Activated CD8-positive, alpha-beta memory T cell treated with anti-CD3 and anti-CD28 coated beads for 24 hours (primary cell): ENCODE data around the gene TBC1D1.

Experiments used
- DNase-seq: peaks from one replicate; pipeline ENCODE4 v3.0.0-alpha.2; 2020

Gene TBC1D1

GRCh38 chr4:38132843-38133662 lies 242.2 kb downstream of the TBC1D1 start:
- no peak for DNase-seq

- no peak for DNase-seq
These were observed 243.0 kb downstream of the TBC1D1 start for GRCh38 chr4:38133711-38134480.

GRCh38 chr4:38135201-38135600 lies 244.3 kb downstream of the TBC1D1 start:
- DNase-seq, result no peak

GRCh38 chr4:38136604-38137003 lies 245.7 kb downstream of the TBC1D1 start:
- DNase-seq, result no peak

- DNase-seq, result no peak
These were observed 246.2 kb downstream of the TBC1D1 start for GRCh38 chr4:38137080-38137479.

- DNase-seq, result no peak
These were observed 247.5 kb downstream of the TBC1D1 start for GRCh38 chr4:38138363-38138762.

- DNase-seq, result no peak
These were observed 248.3 kb downstream of the TBC1D1 start for GRCh38 chr4:38139187-38139586.

- no peak for DNase-seq
These were observed 249.8 kb downstream of the TBC1D1 start for GRCh38 chr4:38140643-38141203.

GRCh38 chr4:38141808-38142500 lies 251.1 kb downstream of the TBC1D1 start:
- no peak for DNase-seq

- DNase-seq, result no peak
These were observed 253.1 kb downstream of the TBC1D1 start for GRCh38 chr4:38144031-38144430.

GRCh38 chr4:38145033-38145678 lies 254.3 kb downstream of the TBC1D1 start:
- DNase-seq, result no peak

- DNase-seq, result no peak
These were observed 254.9 kb downstream of the TBC1D1 start for GRCh38 chr4:38145741-38146140.

- DNase-seq, result no peak
These were observed 255.5 kb downstream of the TBC1D1 start for GRCh38 chr4:38146383-38146782.

GRCh38 chr4:38149472-38149996 lies 258.6 kb downstream of the TBC1D1 start:
- DNase-seq, result no peak

- no peak for DNase-seq
These were observed 259.2 kb downstream of the TBC1D1 start for GRCh38 chr4:38149997-38150671.

- DNase-seq, result no peak
These were observed 259.9 kb downstream of the TBC1D1 start for GRCh38 chr4:38150766-38151165.

GRCh38 chr4:38151873-38152272 lies 261.0 kb downstream of the TBC1D1 start:
- DNase-seq, result no peak

- no peak for DNase-seq
These were observed 261.4 kb downstream of the TBC1D1 start for GRCh38 chr4:38152305-38152704.

GRCh38 chr4:38152721-38153386 lies 262.0 kb downstream of the TBC1D1 start:
- no peak for DNase-seq

- no peak for DNase-seq
These were observed 262.5 kb downstream of the TBC1D1 start for GRCh38 chr4:38153387-38153760.

- DNase-seq, result no peak
These were observed 263.4 kb downstream of the TBC1D1 start for GRCh38 chr4:38154252-38154651.
